ENCODE results near the gene KLHL2.

Gene KLHL2

GRCh38 chr4:165355900-165356300 lies 148.5 kb downstream of the KLHL2 start:
- H3K27ac ChIP-seq, result no peak overlapping the region
- DNase-seq (ENCODE audit: low read depth, low spot score), result no peak

- DNase-seq (ENCODE audit: low read depth, low spot score), result no peak
- H3K27ac ChIP-seq, result no peak overlapping the region
Measured at GRCh38 chr4:165359506-165359905, 152.1 kb downstream of the KLHL2 start.

- DNase-seq (ENCODE audit: low read depth, low spot score), result no peak
- no peak overlapping the region for H3K27ac ChIP-seq
Measured at GRCh38 chr4:165360041-165360695, 152.8 kb downstream of the KLHL2 start.

GRCh38 chr4:165360985-165361670 lies 153.8 kb downstream of the KLHL2 start:
- no peak for DNase-seq (ENCODE audit: low read depth, low spot score)
- H3K27ac ChIP-seq, result no peak overlapping the region

GRCh38 chr4:165361810-165362209 lies 154.4 kb downstream of the KLHL2 start:
- DNase-seq (ENCODE audit: low read depth, low spot score), result no peak
- no peak overlapping the region for H3K27ac ChIP-seq

GRCh38 chr4:165364452-165365080 lies 157.2 kb downstream of the KLHL2 start:
- H3K27ac ChIP-seq, result peak overlapping the region; percentile 75
- DNase-seq (ENCODE audit: low read depth, low spot score), result peak; percentile 66

GRCh38 chr4:165367040-165367439 lies 159.7 kb downstream of the KLHL2 start:
- DNase-seq (ENCODE audit: low read depth, low spot score), result no peak

GRCh38 chr4:165368114-165368513 lies 160.8 kb downstream of the KLHL2 start:
- DNase-seq (ENCODE audit: low read depth, low spot score), result no peak

More at GRCh38 chr4:165367040-165367439, 159.7 kb downstream of the KLHL2 start:
- H3K27ac ChIP-seq, result peak overlapping the region; percentile 21

GRCh38 chr4:165368567-165368966 lies 161.2 kb downstream of the KLHL2 start:
- H3K27ac ChIP-seq, result no peak overlapping the region
- DNase-seq (ENCODE audit: low read depth, low spot score), result no peak

More at GRCh38 chr4:165368114-165368513, 160.8 kb downstream of the KLHL2 start:
- no peak overlapping the region for H3K27ac ChIP-seq

- DNase-seq (ENCODE audit: low read depth, low spot score), result peak; percentile 45
Measured at GRCh38 chr4:165369522-165369921, 162.2 kb downstream of the KLHL2 start.

GRCh38 chr4:165370530-165370929 lies 163.2 kb downstream of the KLHL2 start:
- DNase-seq (ENCODE audit: low read depth, low spot score), result no peak
- no peak overlapping the region for H3K27ac ChIP-seq

More at GRCh38 chr4:165369522-165369921, 162.2 kb downstream of the KLHL2 start:
- peak overlapping the region; percentile 31 for H3K27ac ChIP-seq
